Measurements from ENCODE around the gene NAALADL2. TPM values are rescaled to one million over a fixed set of nuclear protein-coding genes. Genes with fewer than 3 reads are reported as not detected.

The NAALADL2 gene
- total RNA-seq, 2 donors from 2014 or later = 8.5 to 24.3 TPM

DNA sequence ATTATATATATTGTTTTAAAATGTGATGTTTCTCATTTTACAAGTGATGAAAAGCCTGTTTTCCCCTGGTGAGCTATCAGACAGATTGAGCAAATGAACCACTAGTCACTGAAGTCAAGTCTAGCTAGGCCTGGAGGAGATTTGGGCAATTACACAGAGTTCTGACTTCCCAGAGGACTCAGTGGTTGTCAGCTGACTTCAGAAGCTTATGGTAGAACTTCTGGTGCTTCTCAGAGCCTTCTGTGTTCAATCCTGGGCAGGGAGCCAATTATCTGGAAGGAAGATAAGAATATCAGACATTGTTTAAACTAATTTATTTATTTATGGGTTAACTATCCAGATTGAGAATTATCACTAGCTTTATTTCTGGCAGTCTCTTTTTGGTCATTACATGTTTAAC lies 37.7 kb upstream of the NAALADL2 start:
- H3K27ac ChIP-seq = no peak overlapping the region
- TF ChIP-seq CTCF (IDR thresholded peaks at IDR 0.05) = no peak
- no peak for DNase-seq

DNA sequence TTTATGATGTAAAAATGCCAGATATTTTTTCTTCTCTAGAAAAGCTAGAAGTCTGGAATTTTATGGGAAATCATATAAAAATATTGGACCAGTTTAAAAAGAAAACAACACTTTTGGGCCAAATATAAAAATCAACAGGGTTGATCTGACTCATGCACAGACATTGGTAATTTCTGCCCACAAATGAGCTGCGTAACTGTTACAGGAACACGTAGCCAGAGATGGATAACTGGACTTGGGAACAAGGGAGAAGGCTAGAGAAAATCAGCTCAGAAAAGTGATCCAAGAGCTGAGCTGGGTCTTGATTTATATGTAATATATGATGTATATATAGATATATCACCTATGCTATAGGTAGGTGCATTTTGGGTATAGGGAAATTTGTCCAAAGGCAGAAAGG lies 36.8 kb upstream of the NAALADL2 start:
- Histone ChIP-seq H3K9me3 (no peaks in the 10 kb centered on the region), H3K4me1 (no peaks in the 10 kb centered on the region), H3K27ac (no peak overlapping the region), H3K27me3 (no peaks in the 10 kb centered on the region), H3K4me3 (no peak overlapping the region), H3K9ac (ENCODE audit: low read depth in 2 of 2, low read length in 2 of 2) (no peak overlapping the region), H3K36me3 (no peaks in the 10 kb centered on the region)
- TF ChIP-seq CTCF (IDR thresholded peaks at IDR 0.05) = no peak
- no peak for DNase-seq
- intact Hi-C loops (cut with DNase I) = no loop called here

More for the DNA sequence above, 37.7 kb upstream of the NAALADL2 start:
- H3K4me1 ChIP-seq = no peaks in the 10 kb centered on the region
- no peak overlapping the region for H3K4me3 ChIP-seq
- intact Hi-C loops (cut with DNase I) = no loop called here
- no peaks in the 10 kb centered on the region for H3K27me3 ChIP-seq
- no peaks in the 10 kb centered on the region for H3K36me3 ChIP-seq
- no peaks in the 10 kb centered on the region for H3K9me3 ChIP-seq
- no peak overlapping the region for H3K9ac ChIP-seq (ENCODE audit: low read depth in 2 of 2, low read length in 2 of 2)

- no peak for DNase-seq
- intact Hi-C loops (cut with DNase I) = no loop called here
- H3K27ac ChIP-seq = no peak overlapping the region
Observed at GRCh38 chr3:174826069-174826468, 33.1 kb upstream of the NAALADL2 start.

DNA sequence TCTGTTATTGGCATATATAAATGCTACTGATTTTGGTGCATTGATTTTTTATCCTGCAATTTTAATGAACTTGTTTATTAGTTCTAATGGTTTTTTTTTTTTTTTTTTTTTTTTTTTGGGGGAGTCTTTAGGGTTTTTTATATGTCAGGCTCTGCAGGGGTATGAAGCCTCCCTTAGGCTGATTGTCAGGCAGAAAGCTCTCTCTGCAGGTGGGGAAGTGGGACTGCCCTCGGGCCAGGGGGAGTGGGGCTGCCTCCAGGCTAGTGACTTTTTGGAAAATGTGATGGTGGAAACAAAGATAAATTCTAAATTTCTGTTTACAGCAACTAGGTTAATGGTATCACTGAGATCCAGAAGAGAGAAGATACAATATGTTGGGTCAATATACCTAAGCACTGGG lies 14.4 kb upstream of the NAALADL2 start:
- no peak overlapping the region for H3K9ac ChIP-seq (ENCODE audit: low read depth in 2 of 2, low read length in 2 of 2)
- H3K4me3 ChIP-seq = no peak overlapping the region
- H3K9me3 ChIP-seq = no peaks in the 10 kb centered on the region

More at GRCh38 chr3:174826069-174826468, 33.1 kb upstream of the NAALADL2 start:
- Histone ChIP-seq H3K27me3 (no peaks in the 10 kb centered on the region), H3K36me3 (no peaks in the 10 kb centered on the region), H3K9me3 (no peaks in the 10 kb centered on the region), H3K9ac (ENCODE audit: low read depth in 2 of 2, low read length in 2 of 2) (no peak overlapping the region), H3K4me3 (no peak overlapping the region), H3K4me1 (no peaks in the 10 kb centered on the region)
- no peak for TF ChIP-seq CTCF (IDR thresholded peaks at IDR 0.05)

GRCh38 chr3:174846055-174846454 lies 13.1 kb upstream of the NAALADL2 start:
- H3K4me1 ChIP-seq = no peaks in the 10 kb centered on the region
- H3K9me3 ChIP-seq = no peaks in the 10 kb centered on the region
- no peaks in the 10 kb centered on the region for H3K36me3 ChIP-seq
- H3K9ac ChIP-seq (ENCODE audit: low read depth in 2 of 2, low read length in 2 of 2) = no peak overlapping the region
- H3K4me3 ChIP-seq = no peak overlapping the region
- no peaks in the 10 kb centered on the region for H3K27me3 ChIP-seq
- DNase-seq = no peak
- no peak for TF ChIP-seq CTCF (IDR thresholded peaks at IDR 0.05)
- intact Hi-C loops (cut with DNase I) = no loop called here
- H3K27ac ChIP-seq = no peak overlapping the region

More for the DNA sequence above, 14.4 kb upstream of the NAALADL2 start:
- H3K4me1 ChIP-seq = no peaks in the 10 kb centered on the region
- no peak overlapping the region for H3K27ac ChIP-seq
- DNase-seq = no peak
- H3K27me3 ChIP-seq = no peaks in the 10 kb centered on the region
- no peaks in the 10 kb centered on the region for H3K36me3 ChIP-seq
- intact Hi-C loops (cut with DNase I) = no loop called here
- TF ChIP-seq CTCF (IDR thresholded peaks at IDR 0.05) = no peak

GRCh38 chr3:174854987-174855386 lies 4.1 kb upstream of the NAALADL2 start:
- no peak for TF ChIP-seq CTCF (IDR thresholded peaks at IDR 0.05)
- Histone ChIP-seq H3K9ac (ENCODE audit: low read depth in 2 of 2, low read length in 2 of 2) (no peak overlapping the region), H3K9me3 (no peaks in the 10 kb centered on the region), H3K36me3 (no peaks in the 10 kb centered on the region), H3K4me1 (no peaks in the 10 kb centered on the region), H3K27ac (no peak overlapping the region), H3K4me3 (no peak overlapping the region), H3K27me3 (no peaks in the 10 kb centered on the region)
- intact Hi-C loops (cut with DNase I) = no loop called here
- no peak for DNase-seq
